A673 (cell line): ENCODE data around the gene RESP18.

Source experiments
- EZH2 ChIP-seq: fragments of 200-600 bp; sonication (generic); IDR thresholded peaks from 2 replicates; pipeline ENCODE4 v1.6.1; 2017; ENCODE audit warnings: borderline replicate concordance, low read depth, mild to moderate bottlenecking, mixed read lengths, antibody characterized with exemption, low read length; ENCODE audit not compliant: poor library complexity, severe bottlenecking
- TF ChIP-seq, protein P1 (sequence below): fragments of 300-800, 200-600 bp; sonication (generic); conservative IDR thresholded peaks from 2 replicates; pipeline ENCODE4 v1.5.1; 2017; ENCODE audit warnings: low read depth, mild to moderate bottlenecking, antibody characterized with exemption, low read length, moderate library complexity, mixed read lengths

DNA sequence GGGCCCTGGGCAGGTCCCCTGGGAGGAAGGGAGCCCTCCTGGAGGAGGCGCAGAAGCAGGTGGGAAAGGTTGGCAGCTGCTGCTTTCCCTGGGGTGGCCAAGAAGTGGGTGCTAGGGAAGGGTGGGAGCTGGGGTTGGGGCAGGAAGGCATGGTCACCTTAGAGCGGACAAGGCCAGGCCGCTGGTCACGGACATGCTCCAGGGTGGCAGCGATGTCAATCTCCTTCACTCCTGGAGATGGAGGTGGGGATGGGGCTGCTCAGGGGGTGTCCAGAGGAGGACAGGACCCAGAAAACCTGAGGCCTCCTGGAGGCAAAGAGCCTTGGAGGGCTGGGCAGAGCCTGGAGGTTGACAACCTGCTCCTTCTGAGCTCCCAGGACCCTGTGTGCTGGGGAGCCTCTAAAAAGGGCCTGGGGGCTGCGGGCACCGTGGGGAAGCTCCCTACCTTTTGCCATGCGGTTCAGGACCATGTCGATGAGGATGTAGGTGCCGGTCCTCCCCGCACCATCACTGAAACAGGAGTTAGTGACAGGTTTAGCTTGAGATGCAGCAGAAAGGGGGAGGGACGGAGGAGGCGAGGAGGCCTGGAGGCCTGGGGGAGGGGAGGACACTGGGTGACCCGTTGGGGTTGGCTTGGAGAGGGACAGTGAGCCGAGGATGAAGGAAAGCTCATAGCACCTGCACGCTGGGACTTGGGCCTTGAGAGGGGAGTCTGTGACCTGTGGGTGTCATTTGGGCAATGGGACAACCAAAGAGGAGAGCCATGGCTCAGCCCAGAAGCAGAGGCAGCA, 42.0 kb downstream of the RESP18 start:
- TF ChIP-seq, protein P1, sequence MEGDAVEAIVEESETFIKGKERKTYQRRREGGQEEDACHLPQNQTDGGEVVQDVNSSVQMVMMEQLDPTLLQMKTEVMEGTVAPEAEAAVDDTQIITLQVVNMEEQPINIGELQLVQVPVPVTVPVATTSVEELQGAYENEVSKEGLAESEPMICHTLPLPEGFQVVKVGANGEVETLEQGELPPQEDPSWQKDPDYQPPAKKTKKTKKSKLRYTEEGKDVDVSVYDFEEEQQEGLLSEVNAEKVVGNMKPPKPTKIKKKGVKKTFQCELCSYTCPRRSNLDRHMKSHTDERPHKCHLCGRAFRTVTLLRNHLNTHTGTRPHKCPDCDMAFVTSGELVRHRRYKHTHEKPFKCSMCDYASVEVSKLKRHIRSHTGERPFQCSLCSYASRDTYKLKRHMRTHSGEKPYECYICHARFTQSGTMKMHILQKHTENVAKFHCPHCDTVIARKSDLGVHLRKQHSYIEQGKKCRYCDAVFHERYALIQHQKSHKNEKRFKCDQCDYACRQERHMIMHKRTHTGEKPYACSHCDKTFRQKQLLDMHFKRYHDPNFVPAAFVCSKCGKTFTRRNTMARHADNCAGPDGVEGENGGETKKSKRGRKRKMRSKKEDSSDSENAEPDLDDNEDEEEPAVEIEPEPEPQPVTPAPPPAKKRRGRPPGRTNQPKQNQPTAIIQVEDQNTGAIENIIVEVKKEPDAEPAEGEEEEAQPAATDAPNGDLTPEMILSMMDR: no peak
- TF ChIP-seq EZH2: no peak
